ENCODE data around the gene NR2E3.

Gene NR2E3

GRCh38 chr15:71784719-71785118 lies 25.6 kb upstream of the NR2E3 start:
- no peak overlapping the region for H3K27ac ChIP-seq

GRCh38 chr15:71785996-71786395 lies 24.4 kb upstream of the NR2E3 start:
- no peak overlapping the region for H3K27ac ChIP-seq
- no peak for TF ChIP-seq ZFX (IDR thresholded peaks at IDR 0.05; ENCODE audit: borderline replicate concordance)
- TF ChIP-seq, protein P1, sequence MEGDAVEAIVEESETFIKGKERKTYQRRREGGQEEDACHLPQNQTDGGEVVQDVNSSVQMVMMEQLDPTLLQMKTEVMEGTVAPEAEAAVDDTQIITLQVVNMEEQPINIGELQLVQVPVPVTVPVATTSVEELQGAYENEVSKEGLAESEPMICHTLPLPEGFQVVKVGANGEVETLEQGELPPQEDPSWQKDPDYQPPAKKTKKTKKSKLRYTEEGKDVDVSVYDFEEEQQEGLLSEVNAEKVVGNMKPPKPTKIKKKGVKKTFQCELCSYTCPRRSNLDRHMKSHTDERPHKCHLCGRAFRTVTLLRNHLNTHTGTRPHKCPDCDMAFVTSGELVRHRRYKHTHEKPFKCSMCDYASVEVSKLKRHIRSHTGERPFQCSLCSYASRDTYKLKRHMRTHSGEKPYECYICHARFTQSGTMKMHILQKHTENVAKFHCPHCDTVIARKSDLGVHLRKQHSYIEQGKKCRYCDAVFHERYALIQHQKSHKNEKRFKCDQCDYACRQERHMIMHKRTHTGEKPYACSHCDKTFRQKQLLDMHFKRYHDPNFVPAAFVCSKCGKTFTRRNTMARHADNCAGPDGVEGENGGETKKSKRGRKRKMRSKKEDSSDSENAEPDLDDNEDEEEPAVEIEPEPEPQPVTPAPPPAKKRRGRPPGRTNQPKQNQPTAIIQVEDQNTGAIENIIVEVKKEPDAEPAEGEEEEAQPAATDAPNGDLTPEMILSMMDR (IDR thresholded peaks at IDR 0.05) = no peak

More at GRCh38 chr15:71784719-71785118, 25.6 kb upstream of the NR2E3 start:
- no peak for TF ChIP-seq ZFX (IDR thresholded peaks at IDR 0.05; ENCODE audit: borderline replicate concordance)
- TF ChIP-seq, protein P1 (IDR thresholded peaks at IDR 0.05) = peak; percentile 60

- TF ChIP-seq, protein P1 (IDR thresholded peaks at IDR 0.05) = no peak
- TF ChIP-seq ZFX (IDR thresholded peaks at IDR 0.05; ENCODE audit: borderline replicate concordance) = no peak
- no peak overlapping the region for H3K27ac ChIP-seq
Observed at GRCh38 chr15:71786673-71787072, 23.7 kb upstream of the NR2E3 start.

DNA sequence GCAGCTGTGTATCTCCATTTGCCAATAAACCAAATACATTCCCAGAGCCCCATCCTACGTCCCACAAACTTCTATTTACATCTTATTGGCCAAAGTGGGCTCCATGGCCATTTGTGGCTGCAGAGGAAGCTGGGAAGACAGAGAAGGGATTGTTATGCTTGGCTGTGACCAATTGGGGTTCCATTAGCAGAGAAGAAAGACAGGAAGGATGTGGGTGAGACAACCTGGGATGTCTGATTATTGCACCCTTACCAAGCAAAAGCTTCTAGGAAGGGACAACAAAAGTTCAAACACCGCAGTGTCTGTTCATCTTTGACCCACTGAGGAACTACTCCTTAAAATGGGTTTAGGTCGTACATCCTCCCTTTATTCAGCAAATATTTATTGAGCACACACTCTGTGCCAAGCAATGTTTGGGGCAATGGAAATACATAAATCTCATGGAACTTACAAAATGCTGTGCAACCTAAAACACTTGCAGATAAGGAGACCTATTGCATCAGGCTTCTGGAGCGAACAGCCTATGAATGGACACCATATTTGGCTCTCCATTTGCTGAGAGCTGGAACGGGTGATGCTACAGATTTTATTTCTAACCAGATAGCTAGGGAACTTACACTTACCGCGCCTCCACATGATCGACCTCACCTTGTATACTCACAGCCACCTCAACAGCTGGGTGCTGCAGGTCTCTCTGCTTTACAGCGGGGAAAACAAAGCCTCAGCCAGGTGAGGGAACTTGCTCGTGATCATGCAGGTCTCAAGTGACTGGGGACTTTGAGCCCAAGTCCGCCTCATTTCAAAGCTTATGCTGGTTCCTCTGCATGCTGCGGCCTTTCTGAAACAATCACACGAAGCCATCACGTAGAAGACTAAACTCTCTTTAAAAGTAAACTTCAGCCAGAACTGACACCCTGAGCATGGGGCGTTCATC lies 21.4 kb upstream of the NR2E3 start:
- TF ChIP-seq, protein P1 (IDR thresholded peaks at IDR 0.05) = no peak
- TF ChIP-seq ZFX (IDR thresholded peaks at IDR 0.05; ENCODE audit: borderline replicate concordance) = no peak
- no peak overlapping the region for H3K27ac ChIP-seq

DNA sequence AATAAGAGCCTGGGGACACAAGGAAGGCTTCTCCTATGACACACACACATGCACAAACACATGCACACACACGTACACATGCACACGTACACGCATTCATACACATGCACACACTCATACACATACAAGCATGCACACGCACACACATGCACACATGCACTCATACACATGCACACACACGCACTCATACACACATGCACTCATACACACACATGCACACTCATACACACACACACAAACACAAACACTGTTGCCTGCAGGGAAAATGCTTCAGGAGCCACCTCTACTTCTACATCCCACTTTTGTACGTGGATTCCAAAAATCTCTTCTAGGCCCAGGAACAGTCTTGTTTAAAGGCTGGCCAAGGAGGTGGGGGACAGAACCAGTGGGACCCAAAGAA lies 20.7 kb upstream of the NR2E3 start:
- no peak overlapping the region for H3K27ac ChIP-seq
- no peak for TF ChIP-seq ZFX (IDR thresholded peaks at IDR 0.05; ENCODE audit: borderline replicate concordance)
- TF ChIP-seq, protein P1 (IDR thresholded peaks at IDR 0.05) = no peak

DNA sequence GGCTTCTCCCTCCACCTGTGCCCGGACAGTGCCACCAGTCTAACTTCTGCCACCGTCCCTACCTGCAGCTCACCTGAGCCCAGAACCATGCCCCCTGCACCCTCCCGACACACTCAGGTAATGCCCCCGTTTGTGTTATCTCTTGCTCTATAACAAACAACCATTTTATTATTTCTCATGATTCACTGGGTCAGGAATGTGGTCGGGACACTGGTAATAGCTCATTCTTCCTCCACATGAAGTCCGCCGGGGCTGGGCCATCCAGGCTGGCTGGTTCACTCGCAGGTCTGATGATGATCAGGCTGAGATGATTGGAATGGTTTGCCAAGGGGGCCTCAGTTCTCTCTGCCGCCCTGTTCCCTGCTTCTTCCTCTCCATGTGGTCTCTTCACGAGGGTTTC lies 20.3 kb upstream of the NR2E3 start:
- no peak overlapping the region for H3K27ac ChIP-seq
- TF ChIP-seq, protein P1 (IDR thresholded peaks at IDR 0.05) = no peak
- TF ChIP-seq ZFX (IDR thresholded peaks at IDR 0.05; ENCODE audit: borderline replicate concordance) = no peak

- no peak for TF ChIP-seq ZFX (IDR thresholded peaks at IDR 0.05; ENCODE audit: borderline replicate concordance)
- TF ChIP-seq, protein P1 (IDR thresholded peaks at IDR 0.05) = no peak
- no peak overlapping the region for H3K27ac ChIP-seq
Observed at GRCh38 chr15:71791975-71792374, 18.4 kb upstream of the NR2E3 start.
